GM12801 (cell line): ENCODE data around the gene RTL5.

Experiments
- TF ChIP-seq, protein P1 (sequence below): IDR thresholded peaks from one replicate; pipeline ENCODE4 v1.5.1; 2011; ENCODE audit warnings: control low read depth; ENCODE audit not compliant: insufficient read length; ENCODE audit errors: extremely low read depth

RTL5 gene

DNA sequence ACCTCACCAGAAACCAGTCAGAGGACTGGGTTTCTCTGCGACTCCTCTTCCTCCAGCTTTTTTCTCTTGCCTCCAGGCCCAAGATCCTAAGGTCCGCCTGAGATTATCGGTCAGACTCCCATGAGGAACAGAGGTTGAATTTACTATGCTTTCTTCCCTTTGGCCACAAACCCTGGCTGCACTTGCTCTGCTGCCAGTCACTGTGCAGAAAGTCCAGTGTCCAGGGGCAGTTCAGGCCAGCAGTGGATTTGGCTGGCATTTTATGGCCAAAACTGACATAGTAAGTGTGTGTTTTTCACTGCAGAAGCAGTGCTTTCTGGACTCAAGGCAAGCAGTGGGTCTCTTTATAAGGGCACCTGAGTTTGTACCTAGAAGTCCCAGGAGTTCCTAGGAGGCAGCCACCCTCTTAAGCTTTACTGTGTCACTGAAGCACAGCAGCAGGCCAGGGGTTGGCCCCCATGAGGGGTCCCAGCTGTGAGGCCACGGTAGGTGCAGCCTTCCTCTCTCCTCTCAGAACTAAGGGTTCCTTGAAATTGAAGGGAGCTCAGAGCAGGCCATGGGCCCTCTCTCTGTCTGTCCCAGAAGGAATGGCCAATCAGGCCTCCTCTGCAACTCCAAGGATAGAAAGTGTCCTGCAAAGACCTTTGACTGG, 3.4 kb downstream of the RTL5 start:
- TF ChIP-seq, protein P1, sequence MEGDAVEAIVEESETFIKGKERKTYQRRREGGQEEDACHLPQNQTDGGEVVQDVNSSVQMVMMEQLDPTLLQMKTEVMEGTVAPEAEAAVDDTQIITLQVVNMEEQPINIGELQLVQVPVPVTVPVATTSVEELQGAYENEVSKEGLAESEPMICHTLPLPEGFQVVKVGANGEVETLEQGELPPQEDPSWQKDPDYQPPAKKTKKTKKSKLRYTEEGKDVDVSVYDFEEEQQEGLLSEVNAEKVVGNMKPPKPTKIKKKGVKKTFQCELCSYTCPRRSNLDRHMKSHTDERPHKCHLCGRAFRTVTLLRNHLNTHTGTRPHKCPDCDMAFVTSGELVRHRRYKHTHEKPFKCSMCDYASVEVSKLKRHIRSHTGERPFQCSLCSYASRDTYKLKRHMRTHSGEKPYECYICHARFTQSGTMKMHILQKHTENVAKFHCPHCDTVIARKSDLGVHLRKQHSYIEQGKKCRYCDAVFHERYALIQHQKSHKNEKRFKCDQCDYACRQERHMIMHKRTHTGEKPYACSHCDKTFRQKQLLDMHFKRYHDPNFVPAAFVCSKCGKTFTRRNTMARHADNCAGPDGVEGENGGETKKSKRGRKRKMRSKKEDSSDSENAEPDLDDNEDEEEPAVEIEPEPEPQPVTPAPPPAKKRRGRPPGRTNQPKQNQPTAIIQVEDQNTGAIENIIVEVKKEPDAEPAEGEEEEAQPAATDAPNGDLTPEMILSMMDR = no peak

DNA sequence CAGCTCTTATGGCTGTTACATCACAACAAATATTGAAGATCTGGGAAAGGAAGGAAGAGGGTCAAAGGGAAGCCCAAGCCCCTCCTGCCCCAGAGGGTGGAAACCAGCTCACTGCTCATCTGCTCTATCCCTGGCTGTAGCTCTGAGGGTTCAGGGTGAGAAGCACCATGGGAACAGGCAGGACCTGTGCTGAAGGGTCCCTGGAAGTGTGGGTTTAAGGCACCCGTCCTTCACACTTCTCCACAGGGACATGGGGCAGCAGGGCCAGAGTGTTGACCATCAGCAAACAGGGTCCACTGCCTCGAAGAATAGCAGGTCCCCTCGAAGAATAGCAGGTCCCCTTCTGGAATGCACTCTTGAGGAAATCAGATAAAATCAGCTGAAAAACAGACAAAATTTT, 4.4 kb downstream of the RTL5 start:
- TF ChIP-seq, protein P1 = no peak

DNA sequence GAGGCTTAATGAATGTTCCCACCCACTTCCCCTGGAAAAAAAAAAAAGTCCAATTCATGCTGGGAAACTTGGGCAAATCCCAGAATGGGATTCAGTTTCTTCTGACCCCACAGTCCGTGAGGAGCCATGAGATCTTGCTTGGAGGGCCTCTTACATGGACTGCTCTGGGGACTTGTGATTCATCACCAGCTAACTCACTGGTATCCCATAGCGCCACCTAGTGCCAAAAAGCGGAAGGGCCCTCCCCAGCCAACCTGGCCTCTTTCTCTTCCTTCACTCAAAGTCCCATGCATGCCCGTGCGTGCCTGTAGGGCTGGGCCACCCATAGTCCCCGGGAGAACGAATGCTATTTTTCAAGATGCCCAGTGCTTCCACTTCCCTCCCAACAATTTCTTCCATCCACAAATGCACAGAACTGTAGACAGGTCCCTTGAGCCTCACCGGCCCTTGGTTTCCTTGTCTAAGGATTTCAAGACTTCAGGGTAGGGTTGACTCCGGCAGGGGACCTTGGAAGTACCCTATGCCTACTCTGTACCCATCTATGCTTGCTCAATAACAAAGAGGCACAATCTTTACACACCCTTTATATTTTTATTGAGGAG, 5.1 kb downstream of the RTL5 start:
- TF ChIP-seq, protein P1 = no peak

DNA sequence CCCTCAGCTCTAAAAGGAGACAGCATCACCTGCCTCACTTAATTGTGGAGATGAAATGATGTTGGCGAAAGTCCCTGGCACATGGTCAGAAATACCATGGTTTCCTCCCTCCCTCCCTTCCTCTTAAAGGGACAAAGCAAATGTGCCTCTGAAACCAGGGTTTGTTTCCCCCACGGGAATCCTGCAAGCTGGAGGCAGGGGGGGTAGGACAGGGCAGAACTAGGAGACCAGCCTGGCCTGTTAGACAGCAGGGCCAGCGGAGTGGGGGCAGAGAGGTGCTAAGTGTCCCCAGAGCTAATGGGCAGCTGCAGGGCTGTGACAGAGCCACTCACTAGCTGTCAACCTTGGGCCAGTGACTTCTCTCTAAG, 5.7 kb downstream of the RTL5 start:
- TF ChIP-seq, protein P1 = no peak

DNA sequence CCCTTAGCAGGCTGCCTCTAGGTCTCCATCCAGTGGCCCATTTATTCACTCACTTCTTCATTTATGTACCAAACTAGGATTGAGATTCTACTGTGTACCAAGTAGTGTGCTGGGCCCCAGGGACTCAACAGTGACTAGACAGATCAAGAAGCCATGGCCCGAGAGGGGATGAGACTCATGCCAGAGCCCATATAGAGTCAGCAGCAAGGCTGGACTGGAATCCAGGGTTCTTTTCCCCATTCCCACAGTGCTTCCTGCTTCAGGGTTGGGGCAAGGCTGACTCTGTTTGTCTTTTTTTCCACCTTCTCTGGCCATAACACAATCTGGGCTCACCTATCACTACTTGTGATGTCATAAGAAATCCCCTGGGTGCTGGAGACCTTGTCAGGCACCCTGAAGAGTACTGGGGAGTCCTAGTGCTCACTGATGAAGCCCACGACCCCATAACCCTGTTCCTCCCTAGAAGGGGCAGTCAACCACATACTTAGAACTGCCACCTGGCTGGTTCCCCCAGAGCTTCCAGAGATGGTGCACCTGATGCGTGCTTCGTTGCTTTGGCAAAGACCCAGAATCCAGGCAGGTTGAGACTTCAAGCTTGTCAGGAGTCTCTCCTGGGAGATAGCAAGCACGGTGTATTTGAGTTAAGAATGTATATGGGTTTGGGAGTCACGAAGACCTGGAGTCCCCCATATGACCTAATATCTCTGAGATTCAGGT, 6.2 kb downstream of the RTL5 start:
- TF ChIP-seq, protein P1 = no peak

DNA sequence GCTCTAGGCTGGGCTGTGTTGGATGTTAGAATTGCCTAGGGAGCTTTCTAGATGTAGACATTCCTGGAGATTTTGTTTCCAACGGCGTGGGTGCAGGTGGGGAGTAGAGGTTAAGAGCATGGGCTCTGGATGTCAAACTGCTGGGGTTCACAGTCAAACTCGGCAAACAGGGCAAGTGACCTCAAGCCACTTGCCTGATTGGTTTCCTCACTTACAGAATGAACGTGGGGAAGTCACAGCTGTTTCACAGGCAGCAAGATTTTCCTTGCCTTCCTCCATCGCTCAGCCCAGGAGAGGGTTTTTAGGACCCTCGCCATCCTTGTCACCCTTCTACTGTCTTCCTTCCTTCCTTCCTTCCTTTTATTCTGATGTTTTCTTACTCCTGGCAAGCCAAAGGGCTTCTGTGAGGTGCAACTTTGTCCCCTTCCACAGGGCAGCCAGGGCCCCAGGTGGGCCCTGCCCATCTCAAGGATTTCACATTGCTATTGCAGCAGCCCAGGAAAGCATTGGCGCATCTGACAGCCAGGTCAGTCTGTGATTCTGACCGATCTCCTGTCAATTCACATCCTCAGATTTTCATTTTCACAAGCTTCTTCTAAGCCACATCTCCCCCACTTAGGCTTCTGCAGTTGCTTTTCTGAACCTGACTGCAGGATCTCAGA, 7.0 kb downstream of the RTL5 start:
- TF ChIP-seq, protein P1 = no peak

DNA sequence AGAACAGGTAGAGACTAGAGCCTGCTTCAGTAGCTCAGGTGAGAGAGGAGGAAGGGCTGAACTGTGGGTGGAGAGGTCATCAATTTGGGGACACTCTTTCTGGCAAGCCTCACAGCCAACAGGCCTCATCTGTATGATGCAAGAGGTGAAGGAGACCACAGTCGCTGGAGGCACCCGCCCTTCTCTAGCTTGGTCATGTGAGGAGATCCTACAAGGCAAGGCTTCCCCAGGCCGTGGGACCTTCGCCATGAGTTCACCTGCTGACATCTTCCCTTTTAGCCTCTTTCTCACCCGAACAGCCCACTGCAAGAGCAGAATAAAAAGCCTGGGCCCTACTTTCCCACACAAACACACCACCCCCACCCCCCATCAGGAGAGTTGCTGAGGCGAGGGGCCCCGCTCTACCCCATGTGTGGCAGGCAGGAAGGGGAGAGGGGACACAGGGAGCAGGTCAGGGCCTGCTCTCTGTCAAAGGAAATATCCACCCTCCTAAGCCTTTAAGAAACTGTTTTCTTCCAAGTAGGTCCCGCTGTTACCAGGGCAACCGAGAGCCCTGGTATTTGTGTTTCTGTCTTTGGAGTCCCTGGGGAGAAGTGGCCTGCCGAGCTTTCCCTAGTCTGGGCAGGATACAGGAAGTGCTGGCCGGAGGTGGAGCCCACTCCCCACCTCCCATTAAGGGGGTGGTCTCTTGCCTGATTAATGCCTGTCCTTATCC, 8.1 kb downstream of the RTL5 start:
- TF ChIP-seq, protein P1 = no peak
